Measurements from ENCODE around the gene SEMA5A.

- TF ChIP-seq CTCF (IDR thresholded peaks at IDR 0.05; ENCODE audit: insufficient read depth, low read length) = no peak
- TF ChIP-seq POLR2AphosphoS5 (IDR thresholded peaks at IDR 0.05; ENCODE audit: low read depth) = no peak
Observed at GRCh38 chr5:9168791-9169556, 376.9 kb downstream of the SEMA5A start.
